ENCODE results near the gene MAN1A1. TPM values are rescaled to one million over a fixed set of nuclear protein-coding genes. Genes with fewer than 3 reads are reported as not detected.

Gene MAN1A1
- total RNA-seq, 1 experiment from 2014 or later = 13.3 TPM

DNA sequence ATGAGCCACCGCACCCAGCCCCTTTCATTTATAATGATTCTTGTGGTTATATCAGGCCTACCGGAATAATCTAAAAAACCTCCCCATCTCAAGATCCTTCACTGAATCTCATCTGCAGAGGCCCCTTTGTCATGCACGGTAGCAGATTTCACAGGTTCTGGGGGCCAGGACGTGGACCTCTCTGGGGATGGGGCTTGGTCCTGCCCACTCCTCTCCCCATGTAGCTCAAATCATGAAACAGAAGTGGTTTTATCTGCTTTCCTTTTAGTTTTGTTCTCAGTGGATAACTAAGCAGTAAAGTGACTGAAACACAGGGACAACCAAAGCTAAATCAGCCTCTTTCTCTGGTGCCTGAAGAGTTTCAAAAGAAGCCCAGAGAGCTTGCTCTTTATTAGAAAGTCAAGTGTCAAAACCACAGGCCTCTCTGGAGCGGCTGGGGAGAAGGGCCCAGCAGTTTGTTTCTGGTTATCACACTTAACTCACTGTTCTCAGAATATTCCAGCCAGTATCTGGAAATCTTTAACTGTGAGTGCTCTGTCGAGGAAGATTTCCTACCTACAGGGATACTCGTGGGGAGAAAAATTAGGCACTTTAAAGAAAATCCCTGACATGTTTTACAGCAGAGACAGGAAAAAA is 210.5 kb downstream of the MAN1A1 start:
- no peak for DNase-seq

DNA sequence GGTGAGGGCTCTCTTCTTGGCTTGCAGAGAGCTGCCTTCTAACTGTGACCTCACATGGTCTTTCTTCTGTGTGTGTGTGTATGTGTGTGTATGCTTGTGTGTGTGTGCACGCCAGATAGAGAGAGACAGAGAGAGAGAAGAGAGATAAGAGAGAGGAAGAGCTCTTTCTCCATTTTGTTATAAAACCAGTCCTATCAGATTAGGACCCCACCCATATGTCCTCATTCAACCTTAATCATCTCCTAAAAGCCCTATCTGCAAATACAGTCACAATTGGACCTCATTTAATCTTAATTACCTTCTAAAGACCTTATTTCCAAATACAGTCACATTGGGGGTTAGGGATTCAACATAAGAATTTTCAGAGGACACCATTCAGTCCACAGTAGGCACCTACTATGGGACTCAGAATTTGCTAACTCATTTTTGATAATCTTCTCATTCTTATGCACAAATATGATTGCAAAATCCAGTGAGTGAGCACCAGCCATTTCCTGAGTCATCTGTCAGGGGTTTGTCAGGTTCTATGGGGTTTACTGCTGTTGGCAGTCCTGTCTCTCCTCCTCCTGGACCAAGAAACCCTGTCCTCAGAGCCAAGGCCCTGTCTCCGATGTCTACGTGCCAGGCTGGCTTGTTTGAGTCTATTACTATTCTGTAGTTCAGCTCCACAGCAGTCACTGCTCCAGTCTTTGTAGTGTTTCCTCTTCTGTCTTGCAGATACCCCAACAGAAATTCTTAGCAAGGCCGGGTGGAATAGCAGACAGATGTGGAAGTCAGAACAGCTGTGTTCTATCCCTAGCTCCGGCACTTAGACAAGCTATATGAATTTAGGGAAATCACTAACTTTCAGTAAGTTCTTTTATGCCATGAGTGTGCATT is 212.1 kb downstream of the MAN1A1 start:
- TF ChIP-seq, protein P1, sequence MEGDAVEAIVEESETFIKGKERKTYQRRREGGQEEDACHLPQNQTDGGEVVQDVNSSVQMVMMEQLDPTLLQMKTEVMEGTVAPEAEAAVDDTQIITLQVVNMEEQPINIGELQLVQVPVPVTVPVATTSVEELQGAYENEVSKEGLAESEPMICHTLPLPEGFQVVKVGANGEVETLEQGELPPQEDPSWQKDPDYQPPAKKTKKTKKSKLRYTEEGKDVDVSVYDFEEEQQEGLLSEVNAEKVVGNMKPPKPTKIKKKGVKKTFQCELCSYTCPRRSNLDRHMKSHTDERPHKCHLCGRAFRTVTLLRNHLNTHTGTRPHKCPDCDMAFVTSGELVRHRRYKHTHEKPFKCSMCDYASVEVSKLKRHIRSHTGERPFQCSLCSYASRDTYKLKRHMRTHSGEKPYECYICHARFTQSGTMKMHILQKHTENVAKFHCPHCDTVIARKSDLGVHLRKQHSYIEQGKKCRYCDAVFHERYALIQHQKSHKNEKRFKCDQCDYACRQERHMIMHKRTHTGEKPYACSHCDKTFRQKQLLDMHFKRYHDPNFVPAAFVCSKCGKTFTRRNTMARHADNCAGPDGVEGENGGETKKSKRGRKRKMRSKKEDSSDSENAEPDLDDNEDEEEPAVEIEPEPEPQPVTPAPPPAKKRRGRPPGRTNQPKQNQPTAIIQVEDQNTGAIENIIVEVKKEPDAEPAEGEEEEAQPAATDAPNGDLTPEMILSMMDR (IDR thresholded peaks at IDR 0.05; ENCODE audit: unreplicated experiment) = no peak
- Mint-ChIP-seq H3K4me1 (ENCODE audit: low read depth, unreplicated experiment) (no peaks in the 10 kb centered on the region), H3K27me3 (ENCODE audit: unreplicated experiment) (no peaks in the 10 kb centered on the region), H3K27ac (ENCODE audit: unreplicated experiment) (no peak overlapping the region), H3K36me3 (ENCODE audit: insufficient read depth, unreplicated experiment) (no peaks in the 10 kb centered on the region), H3K4me3 (ENCODE audit: low read depth, unreplicated experiment) (no peak overlapping the region), H3K9me3 (ENCODE audit: low read depth, unreplicated experiment) (no peaks in the 10 kb centered on the region)
- CTCF ChIA-PET = no interaction called here
- intact Hi-C loops (cut with micrococcal nuclease; ENCODE audit: unreplicated experiment) = no loop called here
- no TSS peak for BruUV-seq (replicated peaks)
- DNase-seq = no peak

More for the DNA sequence above, 210.5 kb downstream of the MAN1A1 start:
- no peaks in the 10 kb centered on the region for H3K4me1 Mint-ChIP-seq (ENCODE audit: low read depth, unreplicated experiment)
- H3K27me3 Mint-ChIP-seq (ENCODE audit: unreplicated experiment) = no peaks in the 10 kb centered on the region
- BruUV-seq (replicated peaks) = no TSS peak
- intact Hi-C loops (cut with micrococcal nuclease; ENCODE audit: unreplicated experiment) = no loop called here
- no peaks in the 10 kb centered on the region for H3K36me3 Mint-ChIP-seq (ENCODE audit: insufficient read depth, unreplicated experiment)
- CTCF ChIA-PET = no interaction called here
- no peaks in the 10 kb centered on the region for H3K9me3 Mint-ChIP-seq (ENCODE audit: low read depth, unreplicated experiment)
- no peak overlapping the region for H3K4me3 Mint-ChIP-seq (ENCODE audit: low read depth, unreplicated experiment)
- TF ChIP-seq, protein P1 (IDR thresholded peaks at IDR 0.05; ENCODE audit: unreplicated experiment) = no peak
- H3K27ac Mint-ChIP-seq (ENCODE audit: unreplicated experiment) = no peak overlapping the region

DNA sequence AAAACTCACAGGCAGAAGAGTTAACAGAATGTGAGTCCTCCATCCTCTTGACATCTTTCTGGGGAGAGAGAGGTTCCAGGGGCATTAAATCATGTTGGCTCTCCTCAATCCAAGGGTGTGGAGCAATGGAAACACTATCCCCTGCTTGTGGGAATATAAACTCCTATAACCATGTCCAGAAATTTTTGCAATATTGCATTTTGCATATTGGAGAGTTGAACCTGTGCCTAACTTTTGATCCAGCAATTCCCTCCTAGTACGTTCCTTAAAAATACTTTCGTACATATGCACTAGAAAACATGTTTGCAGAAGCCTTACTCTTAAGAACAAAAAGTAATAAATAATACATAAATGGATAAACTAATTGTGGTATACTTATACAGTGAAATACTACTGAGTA is 214.8 kb downstream of the MAN1A1 start:
- Mint-ChIP-seq H3K27ac (ENCODE audit: unreplicated experiment) (no peak overlapping the region), H3K36me3 (ENCODE audit: insufficient read depth, unreplicated experiment) (peaks cover 4% of the 10 kb centered on the region), H3K4me3 (ENCODE audit: low read depth, unreplicated experiment) (no peak overlapping the region), H3K9me3 (ENCODE audit: low read depth, unreplicated experiment) (no peaks in the 10 kb centered on the region), H3K4me1 (ENCODE audit: low read depth, unreplicated experiment) (peaks cover 9% of the 10 kb centered on the region), H3K27me3 (ENCODE audit: unreplicated experiment) (no peaks in the 10 kb centered on the region)
- CTCF ChIA-PET = no interaction called here
- TF ChIP-seq, protein P1 (IDR thresholded peaks at IDR 0.05; ENCODE audit: unreplicated experiment) = no peak
- no peak for DNase-seq
- BruUV-seq (replicated peaks) = no TSS peak
- intact Hi-C loops (cut with micrococcal nuclease; ENCODE audit: unreplicated experiment) = loop anchor here (5.0 kb wide), 1 partner anchor 173 kb away; no protein-coding TSS in a partner anchor

DNA sequence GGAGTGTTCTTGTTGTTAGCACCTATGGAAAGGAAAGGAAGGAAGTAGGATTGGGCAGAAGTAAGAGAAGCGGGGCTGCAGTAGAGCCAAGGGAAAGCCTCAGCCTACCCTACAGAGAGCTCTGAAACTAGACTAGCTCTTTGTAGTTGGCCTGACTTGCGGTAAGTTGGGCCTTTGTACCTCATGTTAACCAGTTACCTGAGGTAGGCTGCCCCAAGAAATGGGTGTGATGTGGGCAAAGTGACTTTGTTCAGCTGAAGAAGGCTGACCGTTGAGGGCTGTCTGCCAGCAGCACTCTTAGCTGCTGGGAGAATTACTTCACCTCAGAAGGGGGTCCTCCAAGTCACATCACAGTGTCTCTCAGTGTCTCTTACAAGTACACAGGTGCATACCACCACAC is 216.2 kb downstream of the MAN1A1 start:
- no peak overlapping the region for H3K4me3 Mint-ChIP-seq (ENCODE audit: low read depth, unreplicated experiment)
- H3K36me3 Mint-ChIP-seq (ENCODE audit: insufficient read depth, unreplicated experiment) = peaks cover 12% of the 10 kb centered on the region
- BruUV-seq (replicated peaks) = no TSS peak
- TF ChIP-seq, protein P1 (IDR thresholded peaks at IDR 0.05; ENCODE audit: unreplicated experiment) = no peak
- no peak overlapping the region for H3K27ac Mint-ChIP-seq (ENCODE audit: unreplicated experiment)
- H3K4me1 Mint-ChIP-seq (ENCODE audit: low read depth, unreplicated experiment) = peaks cover 21% of the 10 kb centered on the region
- H3K9me3 Mint-ChIP-seq (ENCODE audit: low read depth, unreplicated experiment) = no peaks in the 10 kb centered on the region
- intact Hi-C loops (cut with micrococcal nuclease; ENCODE audit: unreplicated experiment) = loop anchor here (5.0 kb wide), 1 partner anchor 174 kb away; no protein-coding TSS in a partner anchor
- no peak for DNase-seq
- CTCF ChIA-PET = no interaction called here
- no peaks in the 10 kb centered on the region for H3K27me3 Mint-ChIP-seq (ENCODE audit: unreplicated experiment)
